Erythroblast (primary cell): ENCODE results near the gene SPATC1L.

Experiments
- GATA1 ChIP-seq: IDR thresholded peaks from 2 replicates; pipeline ENCODE4 v1.6.1; 2011; ENCODE audit warnings: low read depth, mild to moderate bottlenecking, control low read depth, low read length, moderate library complexity
- POLR2A ChIP-seq: IDR thresholded peaks from 2 replicates; pipeline ENCODE4 v1.6.1; 2011; ENCODE audit warnings: mild to moderate bottlenecking, low read length

DNA sequence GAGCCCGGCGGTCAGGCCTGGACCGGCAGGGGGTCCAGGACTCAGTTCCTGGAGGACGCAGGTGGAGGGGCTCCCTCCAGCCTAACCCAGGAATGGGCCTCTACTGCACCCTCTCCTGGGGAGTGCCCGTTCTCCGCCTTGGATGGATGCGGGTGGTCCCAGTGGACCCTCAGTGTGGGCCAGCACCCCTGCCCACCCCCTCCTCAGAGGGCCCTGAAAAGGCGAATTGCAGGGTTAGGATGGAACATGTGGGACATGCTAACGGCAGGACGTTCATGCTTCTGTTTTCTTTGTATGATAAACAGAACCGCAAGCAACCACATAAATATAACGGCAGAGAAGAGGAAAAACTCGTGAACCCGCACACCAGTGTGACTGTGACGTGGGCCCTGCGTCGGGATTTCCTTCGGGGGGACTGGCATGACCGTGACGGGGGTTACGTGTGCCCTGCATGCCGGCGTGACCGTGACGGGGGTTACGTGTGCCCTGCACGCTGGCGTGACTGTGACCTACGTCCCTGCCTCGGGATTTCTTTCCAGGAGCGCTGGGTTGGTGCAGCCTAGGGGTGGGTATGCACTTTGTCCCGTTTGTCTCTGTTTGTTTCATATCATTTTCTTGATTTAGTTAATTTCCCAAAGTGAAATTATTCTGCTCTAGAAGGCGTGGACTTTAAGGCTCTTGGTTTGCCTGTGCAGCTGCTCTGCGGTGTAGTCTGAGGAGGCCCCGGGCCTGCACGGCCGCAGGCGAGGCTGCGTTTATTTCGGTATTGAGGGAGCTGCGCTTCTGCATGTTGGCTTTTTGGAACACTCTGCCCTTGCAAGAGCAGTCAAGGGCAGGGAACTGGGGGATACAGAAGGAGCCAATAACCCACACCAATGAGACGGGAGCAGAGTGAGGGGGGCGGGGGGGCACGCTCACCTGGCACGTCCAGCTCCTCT is 32.0 kb downstream of the SPATC1L start:
- TF ChIP-seq POLR2A (no peak), GATA1 (no peak)
